ENCODE measurements around the gene GPATCH2.
"Not testable (repeated sequence)": the region's sequence is repeated elsewhere in the genome, so short reads cannot be mapped to it uniquely, and the experiment has no call there.

The GPATCH2 gene

GRCh38 chr1:217526636-217527035 lies 104.3 kb downstream of the GPATCH2 start:
- H3K4me3 ChIP-seq (ENCODE audit: low read depth, low read length): no peak overlapping the region
- TF ChIP-seq, protein P1, sequence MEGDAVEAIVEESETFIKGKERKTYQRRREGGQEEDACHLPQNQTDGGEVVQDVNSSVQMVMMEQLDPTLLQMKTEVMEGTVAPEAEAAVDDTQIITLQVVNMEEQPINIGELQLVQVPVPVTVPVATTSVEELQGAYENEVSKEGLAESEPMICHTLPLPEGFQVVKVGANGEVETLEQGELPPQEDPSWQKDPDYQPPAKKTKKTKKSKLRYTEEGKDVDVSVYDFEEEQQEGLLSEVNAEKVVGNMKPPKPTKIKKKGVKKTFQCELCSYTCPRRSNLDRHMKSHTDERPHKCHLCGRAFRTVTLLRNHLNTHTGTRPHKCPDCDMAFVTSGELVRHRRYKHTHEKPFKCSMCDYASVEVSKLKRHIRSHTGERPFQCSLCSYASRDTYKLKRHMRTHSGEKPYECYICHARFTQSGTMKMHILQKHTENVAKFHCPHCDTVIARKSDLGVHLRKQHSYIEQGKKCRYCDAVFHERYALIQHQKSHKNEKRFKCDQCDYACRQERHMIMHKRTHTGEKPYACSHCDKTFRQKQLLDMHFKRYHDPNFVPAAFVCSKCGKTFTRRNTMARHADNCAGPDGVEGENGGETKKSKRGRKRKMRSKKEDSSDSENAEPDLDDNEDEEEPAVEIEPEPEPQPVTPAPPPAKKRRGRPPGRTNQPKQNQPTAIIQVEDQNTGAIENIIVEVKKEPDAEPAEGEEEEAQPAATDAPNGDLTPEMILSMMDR (IDR thresholded peaks at IDR 0.05; ENCODE audit: low read depth, low read length): no peak

DNA sequence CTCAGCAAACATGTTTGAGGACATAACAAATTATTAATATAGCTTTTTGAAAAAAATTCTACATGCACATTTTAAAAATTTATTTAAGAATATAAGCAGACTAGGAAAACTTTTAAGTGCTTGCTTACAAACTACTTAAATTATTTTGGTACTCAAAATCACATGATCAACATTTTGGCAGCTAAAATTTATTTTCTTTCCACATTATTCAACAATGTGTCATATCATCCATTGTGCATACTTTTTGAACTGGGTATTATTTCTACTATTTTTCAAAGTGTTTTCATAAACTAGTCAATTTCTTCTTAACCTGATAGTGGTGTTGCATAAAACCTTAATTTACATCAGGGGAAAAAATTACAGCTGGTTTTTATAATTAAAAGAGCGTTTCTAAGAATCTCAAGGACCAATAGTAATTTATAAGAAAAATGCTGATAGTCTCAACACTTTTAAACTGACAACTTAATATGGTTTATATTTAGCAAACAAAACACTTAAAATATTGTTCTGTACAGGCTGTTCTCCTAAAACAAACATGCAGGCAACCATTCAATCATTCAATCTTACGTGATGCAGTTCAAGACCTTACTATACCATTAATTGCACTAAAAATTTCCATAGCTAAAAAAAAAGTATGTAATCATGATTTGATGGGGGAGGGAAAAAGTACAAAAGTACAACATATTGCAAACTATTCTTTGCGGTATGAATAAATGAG lies 105.0 kb downstream of the GPATCH2 start:
- TF ChIP-seq, protein P1 (IDR thresholded peaks at IDR 0.05; ENCODE audit: low read depth, low read length): no peak
- no peak overlapping the region for H3K4me3 ChIP-seq (ENCODE audit: low read depth, low read length)

GRCh38 chr1:217524787-217525520 lies 105.9 kb downstream of the GPATCH2 start:
- TF ChIP-seq, protein P1 (IDR thresholded peaks at IDR 0.05; ENCODE audit: low read depth, low read length): no peak
- H3K4me3 ChIP-seq (ENCODE audit: low read depth, low read length): no peak overlapping the region

DNA sequence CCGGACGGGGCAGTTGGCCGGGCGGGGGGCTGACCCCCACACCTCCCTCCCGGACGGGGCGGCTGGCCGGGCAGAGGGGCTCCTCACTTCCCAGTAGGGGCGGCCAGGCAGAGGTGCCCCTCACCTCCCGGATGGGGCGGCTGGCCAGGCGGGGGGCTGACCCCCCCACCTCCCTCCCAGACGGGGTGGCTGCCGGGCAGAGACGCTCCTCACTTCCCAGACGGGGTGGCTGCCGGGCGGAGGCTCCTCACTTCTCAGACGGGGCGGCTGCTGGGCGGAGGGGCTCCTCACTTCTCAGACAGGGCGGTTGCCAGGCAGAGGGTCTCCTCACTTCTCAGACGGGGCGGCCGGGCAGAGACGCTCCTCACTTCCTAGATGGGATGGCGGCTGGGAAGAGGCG lies 107.0 kb downstream of the GPATCH2 start:
- not testable (repeated sequence) for H3K4me3 ChIP-seq (ENCODE audit: low read depth, low read length)

- TF ChIP-seq, protein P1 (IDR thresholded peaks at IDR 0.05; ENCODE audit: low read depth, low read length): no peak
Observed at GRCh38 chr1:217522277-217522676, 108.6 kb downstream of the GPATCH2 start.

GRCh38 chr1:217521317-217521716 lies 109.6 kb downstream of the GPATCH2 start:
- TF ChIP-seq, protein P1 (IDR thresholded peaks at IDR 0.05; ENCODE audit: low read depth, low read length): no peak
- H3K4me3 ChIP-seq (ENCODE audit: low read depth, low read length): no peak overlapping the region

More at GRCh38 chr1:217522277-217522676, 108.6 kb downstream of the GPATCH2 start:
- no peak overlapping the region for H3K4me3 ChIP-seq (ENCODE audit: low read depth, low read length)

DNA sequence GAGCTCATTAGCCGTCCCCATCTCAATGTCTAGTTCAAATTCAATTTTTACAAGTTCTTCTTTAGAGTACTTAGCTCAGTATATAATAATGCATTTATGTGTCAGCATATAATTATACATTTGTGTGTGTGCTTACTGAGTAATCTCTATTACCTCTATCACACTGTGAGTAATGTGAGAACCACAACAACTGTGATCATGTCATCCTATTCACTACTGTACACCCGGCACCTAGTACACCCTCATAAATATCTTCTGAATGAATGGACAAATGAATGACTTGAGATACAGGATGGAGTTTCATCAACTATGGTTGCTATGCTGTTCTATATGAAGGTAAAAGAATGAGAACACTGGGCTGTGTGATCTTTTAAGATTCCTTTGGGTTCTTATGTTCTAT lies 124.0 kb downstream of the GPATCH2 start:
- TF ChIP-seq, protein P1 (IDR thresholded peaks at IDR 0.05; ENCODE audit: low read depth, low read length): no peak

More for the DNA sequence above, 124.0 kb downstream of the GPATCH2 start:
- no peak overlapping the region for H3K4me3 ChIP-seq (ENCODE audit: low read depth, low read length)

All from WI38 (cell line).